Measurements from ENCODE around the gene TMX3.

The TMX3 gene

GRCh38 chr18:68714712-68715496, at the start of gene TMX3:
Gene TMX3, minus strand, starts transcription at chr18:68715108. Its CDS starts 127 bp downstream, at chr18:68714981.
- peak; percentile 80 to 86 for DNase-seq (ENCODE audit: low read depth in 1 of 2, low spot score in 1 of 2)

- DNase-seq (ENCODE audit: low read depth in 1 of 2, low spot score in 1 of 2): no peak
These were observed 49.1 kb upstream of the TMX3 start for GRCh38 chr18:68764016-68764415.

- DNase-seq (ENCODE audit: low read depth in 1 of 2, low spot score in 1 of 2): no peak
These were observed 48.2 kb upstream of the TMX3 start for GRCh38 chr18:68763083-68763482.

- no peak for DNase-seq (ENCODE audit: low read depth in 1 of 2, low spot score in 1 of 2)
These were observed 44.4 kb upstream of the TMX3 start for GRCh38 chr18:68759308-68759707.

GRCh38 chr18:68757126-68757525, 42.2 kb upstream of the TMX3 start:
- DNase-seq (ENCODE audit: low read depth in 1 of 2, low spot score in 1 of 2): no peak

GRCh38 chr18:68742206-68742605, 27.3 kb upstream of the TMX3 start:
- DNase-seq (ENCODE audit: low read depth in 1 of 2, low spot score in 1 of 2): no peak

GRCh38 chr18:68740966-68741365, 26.1 kb upstream of the TMX3 start:
- DNase-seq (ENCODE audit: low read depth in 1 of 2, low spot score in 1 of 2): no peak

- no peak for DNase-seq (ENCODE audit: low read depth in 1 of 2, low spot score in 1 of 2)
These were observed 24.6 kb upstream of the TMX3 start for GRCh38 chr18:68739462-68739861.

GRCh38 chr18:68738564-68738963, 23.7 kb upstream of the TMX3 start:
- DNase-seq (ENCODE audit: low read depth in 1 of 2, low spot score in 1 of 2): no peak

- no peak for DNase-seq (ENCODE audit: low read depth in 1 of 2, low spot score in 1 of 2)
These were observed 20.8 kb upstream of the TMX3 start for GRCh38 chr18:68735483-68736343.

GRCh38 chr18:68734308-68734707, 19.4 kb upstream of the TMX3 start:
- no peak for DNase-seq (ENCODE audit: low read depth in 1 of 2, low spot score in 1 of 2)

GRCh38 chr18:68733707-68734106, 18.8 kb upstream of the TMX3 start:
- no peak for DNase-seq (ENCODE audit: low read depth in 1 of 2, low spot score in 1 of 2)

- DNase-seq (ENCODE audit: low read depth in 1 of 2, low spot score in 1 of 2): no peak
These were observed 13.3 kb upstream of the TMX3 start for GRCh38 chr18:68728081-68728700.

- no peak for DNase-seq (ENCODE audit: low read depth in 1 of 2, low spot score in 1 of 2)
These were observed 12.6 kb upstream of the TMX3 start for GRCh38 chr18:68727506-68727905.

- DNase-seq (ENCODE audit: low read depth in 1 of 2, low spot score in 1 of 2): no peak
These were observed 10.4 kb upstream of the TMX3 start for GRCh38 chr18:68725346-68725745.

GRCh38 chr18:68724021-68724420, 9.1 kb upstream of the TMX3 start:
- DNase-seq (ENCODE audit: low read depth in 1 of 2, low spot score in 1 of 2): no peak

- DNase-seq (ENCODE audit: low read depth in 1 of 2, low spot score in 1 of 2): no peak
These were observed 8.6 kb upstream of the TMX3 start for GRCh38 chr18:68723539-68723938.

GRCh38 chr18:68722821-68723220, 7.9 kb upstream of the TMX3 start:
- no peak for DNase-seq (ENCODE audit: low read depth in 1 of 2, low spot score in 1 of 2)

GRCh38 chr18:68721681-68722583, 7.0 kb upstream of the TMX3 start:
- no peak for DNase-seq (ENCODE audit: low read depth in 1 of 2, low spot score in 1 of 2)

GRCh38 chr18:68714366-68714711, 569 bp downstream of the TMX3 start:
- DNase-seq (ENCODE audit: low read depth in 1 of 2, low spot score in 1 of 2): no peak

GRCh38 chr18:68713796-68714195, 1.1 kb downstream of the TMX3 start:
- no peak for DNase-seq (ENCODE audit: low read depth in 1 of 2, low spot score in 1 of 2)
